K562 (cell line): ENCODE results near the gene PPP2R1A.

ENCODE experiments used
- EZH2 ChIP-seq: IDR thresholded peaks from 2 replicates; pipeline ENCODE4 v1.6.1; 2012; ENCODE audit warnings: low read depth, mild to moderate bottlenecking, inconsistent platforms, low read length, borderline replicate concordance
- GABPB1 ChIP-seq: sonication (generic); formaldehyde crosslinking; IDR thresholded peaks from 2 replicates; pipeline ENCODE4 v1.8.0; 2022; ENCODE audit warnings: mild to moderate bottlenecking, missing genetic modification reagents
- RBM15 ChIP-seq: fragments of 200-400 bp; formaldehyde crosslinking; IDR thresholded peaks from 2 replicates; pipeline ENCODE4 v1.6.1; 2018; ENCODE audit warnings: mild to moderate bottlenecking, low read length, moderate library complexity; ENCODE audit not compliant: insufficient read depth
- SRSF9 ChIP-seq: fragments of 200-400 bp; formaldehyde crosslinking; IDR thresholded peaks from 2 replicates; pipeline ENCODE4 v1.6.1; 2017; ENCODE audit warnings: low read depth, low read length, borderline replicate concordance
- TF ChIP-seq, protein P1 (sequence below), 3 experiments: IDR thresholded peaks in 2 of 3; conservative IDR thresholded peaks in 1 of 3; 2 replicates each; pipeline ENCODE4 v1.5.1; 2011 to 2012; ENCODE audit warnings: low read length in 3 of 3, mild to moderate bottlenecking in 3 of 3, control low read depth in 2 of 3, improper control_type of control experiment in 1 of 3, inconsistent platforms in 1 of 3, low read depth in 1 of 3, mixed read lengths in 1 of 3, moderate library complexity in 1 of 3; ENCODE audit not compliant: insufficient read depth in 2 of 3

DNA sequence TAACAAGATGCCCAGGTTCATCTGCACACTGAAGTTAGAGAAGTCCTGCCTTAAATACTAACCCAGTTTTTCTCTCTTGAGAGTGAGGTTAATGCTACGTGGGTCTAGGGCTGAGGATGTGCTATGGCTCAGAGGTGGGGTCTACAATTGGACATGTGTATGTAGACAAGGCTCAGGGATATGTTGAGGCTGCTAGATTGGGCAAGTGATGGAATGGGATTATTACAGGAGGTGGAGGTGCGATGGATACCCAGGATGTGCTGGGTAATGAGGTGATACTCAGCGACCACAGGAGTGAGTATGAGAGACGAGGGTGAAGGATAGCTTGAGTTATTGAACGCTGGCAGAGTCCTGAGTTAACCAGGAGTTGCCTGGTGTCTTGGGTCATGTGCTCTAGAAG, 38.1 kb downstream of the PPP2R1A start:
- TF ChIP-seq, protein P1, sequence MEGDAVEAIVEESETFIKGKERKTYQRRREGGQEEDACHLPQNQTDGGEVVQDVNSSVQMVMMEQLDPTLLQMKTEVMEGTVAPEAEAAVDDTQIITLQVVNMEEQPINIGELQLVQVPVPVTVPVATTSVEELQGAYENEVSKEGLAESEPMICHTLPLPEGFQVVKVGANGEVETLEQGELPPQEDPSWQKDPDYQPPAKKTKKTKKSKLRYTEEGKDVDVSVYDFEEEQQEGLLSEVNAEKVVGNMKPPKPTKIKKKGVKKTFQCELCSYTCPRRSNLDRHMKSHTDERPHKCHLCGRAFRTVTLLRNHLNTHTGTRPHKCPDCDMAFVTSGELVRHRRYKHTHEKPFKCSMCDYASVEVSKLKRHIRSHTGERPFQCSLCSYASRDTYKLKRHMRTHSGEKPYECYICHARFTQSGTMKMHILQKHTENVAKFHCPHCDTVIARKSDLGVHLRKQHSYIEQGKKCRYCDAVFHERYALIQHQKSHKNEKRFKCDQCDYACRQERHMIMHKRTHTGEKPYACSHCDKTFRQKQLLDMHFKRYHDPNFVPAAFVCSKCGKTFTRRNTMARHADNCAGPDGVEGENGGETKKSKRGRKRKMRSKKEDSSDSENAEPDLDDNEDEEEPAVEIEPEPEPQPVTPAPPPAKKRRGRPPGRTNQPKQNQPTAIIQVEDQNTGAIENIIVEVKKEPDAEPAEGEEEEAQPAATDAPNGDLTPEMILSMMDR (IDR thresholded peaks at IDR 0.05 in 2 of 3, conservative IDR thresholded peaks at IDR 0.05 in 1 of 3; ENCODE audit: insufficient read depth in 2 of 3, low read depth in 1 of 3, low read length in 3 of 3) = no peak
- no peak for TF ChIP-seq EZH2
- no peak for TF ChIP-seq RBM15
- TF ChIP-seq GABPB1 = no peak
- TF ChIP-seq SRSF9 = no peak
